Measurements from ENCODE around the gene ZMYND10. TPM values are rescaled to one million over a fixed set of nuclear protein-coding genes. Genes with fewer than 3 reads are reported as not detected.
A peak's percentile ranks its signal among the peaks of the same experiment; 100 is the strongest.

Gene ZMYND10
- total and polyA plus RNA-seq, 9 of the 15 experiments (the other 6 are each of a cell fraction or from before 2014, with no cell fraction given) = 0.20 to 2.8 (median 0.70) TPM

- BruUV-seq (replicated peaks) = no TSS peak
- TF ChIP-seq, protein P1, sequence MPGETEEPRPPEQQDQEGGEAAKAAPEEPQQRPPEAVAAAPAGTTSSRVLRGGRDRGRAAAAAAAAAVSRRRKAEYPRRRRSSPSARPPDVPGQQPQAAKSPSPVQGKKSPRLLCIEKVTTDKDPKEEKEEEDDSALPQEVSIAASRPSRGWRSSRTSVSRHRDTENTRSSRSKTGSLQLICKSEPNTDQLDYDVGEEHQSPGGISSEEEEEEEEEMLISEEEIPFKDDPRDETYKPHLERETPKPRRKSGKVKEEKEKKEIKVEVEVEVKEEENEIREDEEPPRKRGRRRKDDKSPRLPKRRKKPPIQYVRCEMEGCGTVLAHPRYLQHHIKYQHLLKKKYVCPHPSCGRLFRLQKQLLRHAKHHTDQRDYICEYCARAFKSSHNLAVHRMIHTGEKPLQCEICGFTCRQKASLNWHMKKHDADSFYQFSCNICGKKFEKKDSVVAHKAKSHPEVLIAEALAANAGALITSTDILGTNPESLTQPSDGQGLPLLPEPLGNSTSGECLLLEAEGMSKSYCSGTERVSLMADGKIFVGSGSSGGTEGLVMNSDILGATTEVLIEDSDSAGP (CRISPR knock-in tag; IDR thresholded peaks at IDR 0.05) = no peak
- TF ChIP-seq RBFOX2 (IDR thresholded peaks at IDR 0.05; ENCODE audit: low read depth, low read length) = peak; percentile 27; the same call in 1 of the 2 replicates
- TF ChIP-seq ZNF165 (CRISPR knock-in tag; IDR thresholded peaks at IDR 0.05; ENCODE audit: borderline replicate concordance) = no peak
- H3K9ac ChIP-seq (ENCODE audit: insufficient read depth in 1 of 2, low read depth in 2 of 2, low read length in 2 of 2) = peak overlapping the region in 1 of 2 experiments; percentile 13; a peak in 1 of 4 replicates
- CTCF ChIA-PET (ENCODE audit: low intra/inter-chr PET ratio) = no interaction called here
- ATAC-seq = no peak
- H3K4me3 ChIP-seq = no peak overlapping the region
- H3K9me1 ChIP-seq (ENCODE audit: control insufficient read depth, insufficient read depth, low read length) = peaks cover 6% of the 10 kb centered on the region
- FAIRE-seq = no peak
- peaks cover 59% of the 10 kb centered on the region for H3K79me2 ChIP-seq (ENCODE audit: control insufficient read depth, insufficient read depth, low read length)
- intact Hi-C loops (cut with micrococcal nuclease) (loop anchor here (5.0 kb wide), 1 partner anchor 257 kb away; the partner anchor contains the start of gene CISH), in situ Hi-C loops (cut with MboI) (no loop called here)
- H3K4me2 ChIP-seq (ENCODE audit: insufficient read depth, low read length) = no peak overlapping the region
- peaks cover 45% of the 10 kb centered on the region; the same call in 2 of the 3 replicates for H3K36me3 ChIP-seq (ENCODE audit: control insufficient read depth, insufficient read depth, low read length)
- peaks cover 31% of the 10 kb centered on the region; the same call in 1 of the 2 replicates for H4K20me1 ChIP-seq (replicated peaks; ENCODE audit: control insufficient read depth, insufficient read depth, low read length)
- WGBS (ENCODE audit: insufficient coverage, low coverage, missing lambda C conversion rate) = 91% methylated on average over 6 of the region's 7 CpGs
- H2AFZ ChIP-seq (ENCODE audit: low read depth, low read length) = no peak overlapping the region
- POLR2A ChIA-PET = interaction anchor here (0.8 to 1.8 kb wide), 3 partner anchors 11 to 30 kb away, joined by 3 to 5 read pairs (median 3); no protein-coding TSS in a partner anchor
- H3K27me3 ChIP-seq (ENCODE audit: control insufficient read depth in 2 of 2, insufficient read depth in 2 of 2, low read length in 2 of 2) = no peaks in the 10 kb centered on the region
- H3K9me3 ChIP-seq (replicated peaks; ENCODE audit: control insufficient read depth, insufficient read depth, low read depth, low read length) = no peaks in the 10 kb centered on the region
- H3K4me1 ChIP-seq (replicated peaks in 1 of 2; ENCODE audit: control insufficient read depth in 2 of 2, insufficient read depth in 2 of 2, low read length in 2 of 2) = peaks cover 31 to 56% of the 10 kb centered on the region in 2 experiments; a peak in 4 of 5 replicates
- H3K27ac ChIP-seq (ENCODE audit: extremely low read depth, low read depth, low read length) = no peak overlapping the region
- no peak for DNase-seq (ENCODE audit: extremely low read depth in 1 of 4, low spot score in 3 of 4)
Observed at GRCh38 chr3:50354850-50355249, 9.3 kb upstream of the ZMYND10 start.

All from K562 (cell line).